Bronchial epithelial cell (primary cell): ENCODE data around the gene NLE1. TPM values are rescaled to one million over a fixed set of nuclear protein-coding genes. Genes with fewer than 3 reads are reported as not detected.

Source experiments
- DNase-seq: peaks from one replicate; pipeline ENCODE4 v3.0.0-alpha.2; 2010; ENCODE audit warnings: low read depth
- FAIRE-seq: peaks from 2 replicates; lab custom pipeline; 2011; peaks lifted over from hg19 to GRCh38; lab: Jason Lieb, UNC
- H3K27me3 ChIP-seq: 2 replicates; pipeline ENCODE4 v1.5.1; 2011; ENCODE audit warnings: low read length; ENCODE audit not compliant: control insufficient read depth, insufficient read depth
- H3K36me3 ChIP-seq: 2 replicates; pipeline ENCODE4 v1.5.1; 2011; ENCODE audit warnings: low read length; ENCODE audit not compliant: control insufficient read depth, insufficient read depth
- H3K4me3 ChIP-seq: 2 replicates; pipeline ENCODE4 v1.5.1; 2011; ENCODE audit warnings: mild to moderate bottlenecking, low read depth, low read length, control low read depth
- total RNA-seq: library from RNA; depleted of rRNA; stranded (reverse); fragments of >200 nt; gene quantifications from 2 replicates; pipeline ENCODE4 v1.2.1, GENCODE V29; 2014
- TF ChIP-seq, protein P1 (sequence below): IDR thresholded peaks from 2 replicates; pipeline ENCODE4 v1.5.1; 2011; ENCODE audit warnings: mild to moderate bottlenecking, moderate library complexity, low read length, control low read depth, inconsistent platforms; ENCODE audit not compliant: insufficient read depth, severe bottlenecking

NLE1 gene
- total RNA-seq, 1 donor from 2014 or later: 32.4 TPM

GRCh38 chr17:35084987-35085386 lies 57.1 kb downstream of the NLE1 start:
- Histone ChIP-seq H3K27me3 (no peaks in the 10 kb centered on the region), H3K36me3 (no peaks in the 10 kb centered on the region), H3K4me3 (no peak overlapping the region)
- DNase-seq: peak; percentile 94
- TF ChIP-seq, protein P1, sequence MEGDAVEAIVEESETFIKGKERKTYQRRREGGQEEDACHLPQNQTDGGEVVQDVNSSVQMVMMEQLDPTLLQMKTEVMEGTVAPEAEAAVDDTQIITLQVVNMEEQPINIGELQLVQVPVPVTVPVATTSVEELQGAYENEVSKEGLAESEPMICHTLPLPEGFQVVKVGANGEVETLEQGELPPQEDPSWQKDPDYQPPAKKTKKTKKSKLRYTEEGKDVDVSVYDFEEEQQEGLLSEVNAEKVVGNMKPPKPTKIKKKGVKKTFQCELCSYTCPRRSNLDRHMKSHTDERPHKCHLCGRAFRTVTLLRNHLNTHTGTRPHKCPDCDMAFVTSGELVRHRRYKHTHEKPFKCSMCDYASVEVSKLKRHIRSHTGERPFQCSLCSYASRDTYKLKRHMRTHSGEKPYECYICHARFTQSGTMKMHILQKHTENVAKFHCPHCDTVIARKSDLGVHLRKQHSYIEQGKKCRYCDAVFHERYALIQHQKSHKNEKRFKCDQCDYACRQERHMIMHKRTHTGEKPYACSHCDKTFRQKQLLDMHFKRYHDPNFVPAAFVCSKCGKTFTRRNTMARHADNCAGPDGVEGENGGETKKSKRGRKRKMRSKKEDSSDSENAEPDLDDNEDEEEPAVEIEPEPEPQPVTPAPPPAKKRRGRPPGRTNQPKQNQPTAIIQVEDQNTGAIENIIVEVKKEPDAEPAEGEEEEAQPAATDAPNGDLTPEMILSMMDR: no peak
- no peak for FAIRE-seq

DNA sequence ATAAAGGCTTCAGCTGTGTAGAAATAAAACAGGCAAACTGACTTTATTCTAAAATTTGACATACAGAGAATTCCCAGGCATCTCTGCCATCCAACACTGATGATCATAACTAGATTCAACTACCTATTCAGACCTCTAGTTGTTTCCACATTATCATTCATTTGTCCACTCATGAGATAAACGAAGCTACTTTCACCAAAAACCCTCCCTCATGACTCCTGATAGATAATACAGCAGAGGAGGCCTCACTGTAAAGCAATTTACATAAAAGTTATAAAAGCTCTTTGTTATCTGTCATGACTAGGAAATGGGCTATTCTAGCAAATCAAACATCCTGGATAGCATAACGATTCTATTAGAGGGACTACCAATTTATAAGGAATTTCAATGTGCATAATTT lies 59.0 kb downstream of the NLE1 start:
- no peak overlapping the region for H3K4me3 ChIP-seq
- TF ChIP-seq, protein P1: no peak
- DNase-seq (no peak), FAIRE-seq (no peak)
- no peaks in the 10 kb centered on the region for H3K36me3 ChIP-seq
- no peaks in the 10 kb centered on the region for H3K27me3 ChIP-seq

- no peak for FAIRE-seq
- Histone ChIP-seq H3K4me3 (no peak overlapping the region), H3K27me3 (no peaks in the 10 kb centered on the region), H3K36me3 (no peaks in the 10 kb centered on the region)
- TF ChIP-seq, protein P1: no peak
- peak; percentile 92 for DNase-seq
Observed at GRCh38 chr17:35082073-35082657, 59.9 kb downstream of the NLE1 start.

- H3K36me3 ChIP-seq: no peaks in the 10 kb centered on the region
- TF ChIP-seq, protein P1: no peak
- H3K4me3 ChIP-seq: no peak overlapping the region
- FAIRE-seq (no peak), DNase-seq (no peak)
- no peaks in the 10 kb centered on the region for H3K27me3 ChIP-seq
Observed at GRCh38 chr17:35081638-35082037, 60.5 kb downstream of the NLE1 start.

- Histone ChIP-seq H3K4me3 (no peak overlapping the region), H3K27me3 (no peaks in the 10 kb centered on the region), H3K36me3 (no peaks in the 10 kb centered on the region)
- DNase-seq (no peak), FAIRE-seq (no peak)
- TF ChIP-seq, protein P1: no peak
Observed at GRCh38 chr17:35080536-35080935, 61.6 kb downstream of the NLE1 start.
